Mesenchymal stem cell (in vitro differentiated cells and primary cell): ENCODE results near the gene VARS1.

Source experiments
- DNase-seq: peaks from one replicate; pipeline ENCODE4 v3.0.0-alpha.2; 2013
- H2AFZ ChIP-seq: one replicate; pipeline ENCODE4 v1.6.1; 2013; ENCODE audit warnings: low read depth, mild to moderate bottlenecking, control low read depth, inconsistent platforms, low read length, moderate library complexity
- H2AK5ac ChIP-seq: 2 replicates; pipeline ENCODE4 v1.6.1; 2013; ENCODE audit warnings: low read length, moderate library complexity, mild to moderate bottlenecking, inconsistent platforms; ENCODE audit not compliant: severe bottlenecking
- H2BK120ac ChIP-seq: one replicate; pipeline ENCODE4 v1.6.1; 2013; ENCODE audit warnings: low read depth, mild to moderate bottlenecking, inconsistent platforms, low read length, moderate library complexity
- H2BK12ac ChIP-seq, 2 experiments: one replicate each; pipeline ENCODE4 v1.6.1; 2013; ENCODE audit warnings: inconsistent platforms in 2 of 2, low read length in 2 of 2, mild to moderate bottlenecking in 2 of 2, moderate library complexity in 2 of 2, control low read depth in 1 of 2
- H2BK15ac ChIP-seq: one replicate; pipeline ENCODE4 v1.6.1; 2013; ENCODE audit warnings: mild to moderate bottlenecking, low read depth, inconsistent platforms; ENCODE audit not compliant: poor library complexity, severe bottlenecking
- H2BK5ac ChIP-seq: 2 replicates; pipeline ENCODE4 v1.6.1; 2013; ENCODE audit warnings: low read depth, mild to moderate bottlenecking, low read length, control low read depth, inconsistent platforms; ENCODE audit not compliant: poor library complexity, severe bottlenecking
- H3K14ac ChIP-seq, 2 experiments: one replicate each; pipeline ENCODE4 v1.6.1; 2013; ENCODE audit warnings: inconsistent platforms in 2 of 2, low read length in 2 of 2, control low read depth in 1 of 2, mild to moderate bottlenecking in 1 of 2, moderate library complexity in 1 of 2
- H3K18ac ChIP-seq, 2 experiments: one replicate each; pipeline ENCODE4 v1.6.1; 2013; ENCODE audit warnings: inconsistent platforms in 2 of 2, low read length in 2 of 2, control low read depth in 1 of 2, low read depth in 1 of 2, mild to moderate bottlenecking in 1 of 2
- H3K23ac ChIP-seq, 2 experiments: one replicate each; pipeline ENCODE4 v1.6.1; 2013; ENCODE audit warnings: inconsistent platforms in 2 of 2, low read length in 2 of 2, mild to moderate bottlenecking in 2 of 2, moderate library complexity in 2 of 2, control low read depth in 1 of 2
- H3K27ac ChIP-seq: 2 replicates; pipeline ENCODE4 v1.5.1; 2013; ENCODE audit warnings: mild to moderate bottlenecking, moderate library complexity, low read length, control low read depth, inconsistent platforms; ENCODE audit not compliant: poor library complexity, severe bottlenecking
- H3K27me3 ChIP-seq, 2 experiments: 2 replicates each; pipeline versions ENCODE4 v1.6.1 to v1.7.0; 2013; ENCODE audit warnings: low read length in 2 of 2, mild to moderate bottlenecking in 2 of 2, moderate library complexity in 2 of 2, control low read depth in 1 of 2, inconsistent platforms in 1 of 2; ENCODE audit not compliant: control insufficient read depth in 1 of 2, insufficient read depth in 1 of 2
- H3K36me3 ChIP-seq, 2 experiments: 2 replicates each; pipeline versions ENCODE4 v1.6.1 to v1.7.0; 2013; ENCODE audit warnings: low read length in 2 of 2, control low read depth in 1 of 2, inconsistent platforms in 1 of 2, low read depth in 1 of 2, mild to moderate bottlenecking in 1 of 2; ENCODE audit not compliant: insufficient read depth in 2 of 2, control insufficient read depth in 1 of 2
- H3K4ac ChIP-seq, 2 experiments: one replicate each; pipeline ENCODE4 v1.6.1; 2013; ENCODE audit warnings: inconsistent platforms in 2 of 2, low read length in 2 of 2, mild to moderate bottlenecking in 2 of 2, moderate library complexity in 2 of 2, control low read depth in 1 of 2, low read depth in 1 of 2
- H3K4me1 ChIP-seq: 2 replicates; pipeline ENCODE4 v1.6.1; 2013; ENCODE audit warnings: low read depth, low read length, control low read depth; ENCODE audit not compliant: control insufficient read depth, insufficient read depth
- H3K4me2 ChIP-seq: 2 replicates; pipeline ENCODE4 v1.6.1; 2013; ENCODE audit warnings: low read length, mild to moderate bottlenecking, inconsistent platforms; ENCODE audit not compliant: poor library complexity, severe bottlenecking
- H3K4me3 ChIP-seq, 2 experiments: 2 replicates each; pipeline versions ENCODE4 v1.5.1 to v1.7.0; 2013; ENCODE audit warnings: low read length in 2 of 2, mild to moderate bottlenecking in 2 of 2, control low read depth in 1 of 2, low read depth in 1 of 2; ENCODE audit not compliant: insufficient read depth in 1 of 2
- H3K79me1 ChIP-seq: replicated peaks from 2 replicates; pipeline ENCODE4 v1.6.1; 2013; ENCODE audit warnings: mild to moderate bottlenecking, control low read depth, low read length, inconsistent platforms; ENCODE audit not compliant: poor library complexity, severe bottlenecking
- H3K9ac ChIP-seq: 2 replicates; pipeline ENCODE4 v1.7.0; 2013; ENCODE audit warnings: mild to moderate bottlenecking, low read length, moderate library complexity
- H3K9me3 ChIP-seq: 2 replicates; pipeline ENCODE4 v1.7.0; 2013; ENCODE audit warnings: mild to moderate bottlenecking, low read length; ENCODE audit not compliant: control insufficient read depth
- H4K8ac ChIP-seq: one replicate; pipeline ENCODE4 v1.6.1; 2013; ENCODE audit warnings: inconsistent platforms, mild to moderate bottlenecking, low read length, moderate library complexity
- H4K91ac ChIP-seq: one replicate; pipeline ENCODE4 v1.6.1; 2013; ENCODE audit warnings: mild to moderate bottlenecking, low read length, inconsistent platforms
- WGBS: methylation state at CpG from one replicate; pipeline ENCODE4 v1.1.7; 2013; ENCODE audit warnings: mixed read lengths; 5-methylcytosine and 5-hydroxymethylcytosine counted together

The VARS1 gene

DNA sequence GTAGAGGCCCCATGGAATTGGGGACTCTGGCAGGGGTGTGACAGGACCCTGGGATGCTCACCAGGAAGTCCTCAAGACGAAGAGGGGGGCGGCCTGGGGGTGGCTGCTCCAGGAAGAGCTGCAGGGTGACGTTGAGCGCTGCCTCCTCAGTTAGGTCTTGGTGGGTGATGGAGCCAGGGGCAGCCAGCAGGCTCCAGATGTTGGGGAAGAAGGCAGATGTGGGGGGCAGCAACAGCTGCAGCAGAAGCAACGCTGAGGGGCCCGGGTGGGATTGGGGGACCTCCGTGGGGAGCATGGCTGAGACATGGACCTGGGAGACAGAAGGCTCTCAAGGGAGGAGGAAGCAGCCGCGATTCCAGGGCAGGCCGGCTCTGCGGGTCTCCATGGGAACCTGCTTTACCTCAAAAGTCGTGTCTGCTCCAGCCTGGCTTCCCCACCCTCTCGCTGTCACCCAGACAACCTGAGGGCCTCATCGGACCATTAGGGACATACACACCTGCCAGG lies 19.0 kb downstream of the VARS1 start:
- H3K4ac ChIP-seq = peak overlapping the region in 1 of 2 experiments; percentile 47
- peak overlapping the region; percentile 45 for H2BK15ac ChIP-seq

DNA sequence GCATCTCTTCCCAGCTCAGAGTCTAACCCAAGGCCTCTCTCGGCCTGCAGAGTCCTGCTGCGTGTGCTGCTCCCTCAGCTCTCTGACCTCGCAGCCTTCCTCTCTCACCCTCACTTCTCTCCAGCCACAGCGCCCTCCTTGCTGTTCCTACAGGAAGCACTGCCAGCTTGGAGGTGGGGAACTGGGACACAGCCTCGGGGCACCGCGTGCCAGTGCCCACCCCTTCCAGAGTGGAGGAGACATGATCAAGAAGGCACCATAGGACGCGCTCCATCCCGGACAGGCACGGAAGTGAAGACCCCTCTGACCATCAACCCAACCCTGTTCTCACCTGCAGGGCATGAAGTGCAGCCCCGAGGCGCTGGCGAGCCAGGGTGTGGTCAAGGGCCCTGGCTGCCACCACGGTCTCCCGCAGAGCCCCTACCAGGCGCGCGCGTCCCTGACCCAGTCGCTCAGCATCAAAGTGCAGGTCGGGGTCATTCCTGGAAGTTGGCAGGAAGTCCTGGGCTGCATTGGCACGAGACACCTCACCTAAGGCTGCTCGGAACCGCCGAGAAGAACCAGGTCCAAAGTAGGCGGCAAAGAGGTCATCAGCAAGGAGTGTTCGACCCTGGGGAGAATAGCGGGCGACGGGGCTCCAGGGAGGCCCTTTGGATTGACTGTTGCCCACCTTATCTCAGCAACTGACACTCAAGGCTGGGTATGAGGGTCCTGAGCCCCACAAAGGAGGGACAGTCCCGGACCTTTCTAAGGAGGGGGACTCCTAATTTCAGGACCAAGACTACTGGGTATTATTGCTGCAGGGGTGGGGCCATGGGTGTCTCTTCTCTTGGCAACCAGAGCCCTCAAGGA lies 19.7 kb downstream of the VARS1 start:
- Histone ChIP-seq H3K4me3 (no peak overlapping the region), H3K23ac (no peak overlapping the region), H3K79me1 (no peaks in the 10 kb centered on the region), H3K14ac (no peak overlapping the region), H2BK15ac (no peak overlapping the region), H2BK5ac (no peak overlapping the region), H2BK12ac (no peak overlapping the region), H3K4me2 (no peak overlapping the region), H3K9ac (no peak overlapping the region), H3K18ac (no peak overlapping the region), H2BK120ac (no peak overlapping the region), H3K27me3 (no peaks in the 10 kb centered on the region), H3K36me3 (peaks cover 27 to 35% of the 10 kb centered on the region in 2 experiments), H3K27ac (no peak overlapping the region), H3K4ac (no peak overlapping the region), H4K91ac (no peak overlapping the region), H3K4me1 (peaks cover 16% of the 10 kb centered on the region), H2AFZ (no peak overlapping the region), H2AK5ac (peak overlapping the region; percentile 18), H4K8ac (no peak overlapping the region), H3K9me3 (no peaks in the 10 kb centered on the region)
- no peak for DNase-seq
- 93% methylated on average over 32 of the region's 32 CpGs for WGBS

More for the DNA sequence above, 19.0 kb downstream of the VARS1 start:
- H2BK120ac ChIP-seq = peak overlapping the region; percentile 19
- H2AFZ ChIP-seq = no peak overlapping the region
- H3K79me1 ChIP-seq = no peaks in the 10 kb centered on the region
- H3K9me3 ChIP-seq = no peaks in the 10 kb centered on the region
- peaks cover 16% of the 10 kb centered on the region for H3K4me1 ChIP-seq
- DNase-seq = no peak
- no peak overlapping the region for H3K14ac ChIP-seq
- no peak overlapping the region for H3K27ac ChIP-seq
- H4K91ac ChIP-seq = peak overlapping the region; percentile 30
- peak overlapping the region in 1 of 2 experiments; percentile 21 for H2BK12ac ChIP-seq
- H3K9ac ChIP-seq = peak overlapping the region; percentile 47
- H3K4me3 ChIP-seq = peak overlapping the region in 1 of 2 experiments; percentile 18
- peak overlapping the region; percentile 35 to 48 for H3K18ac ChIP-seq
- H3K27me3 ChIP-seq = no peaks in the 10 kb centered on the region
- H3K36me3 ChIP-seq = peaks cover 33 to 42% of the 10 kb centered on the region in 2 experiments
- no peak overlapping the region for H3K23ac ChIP-seq
- H4K8ac ChIP-seq = peak overlapping the region; percentile 72
- H2AK5ac ChIP-seq = peak overlapping the region; percentile 32
- 74% methylated on average over 14 of the region's 14 CpGs for WGBS
- no peak overlapping the region for H2BK5ac ChIP-seq
- peak overlapping the region; percentile 20 for H3K4me2 ChIP-seq

DNA sequence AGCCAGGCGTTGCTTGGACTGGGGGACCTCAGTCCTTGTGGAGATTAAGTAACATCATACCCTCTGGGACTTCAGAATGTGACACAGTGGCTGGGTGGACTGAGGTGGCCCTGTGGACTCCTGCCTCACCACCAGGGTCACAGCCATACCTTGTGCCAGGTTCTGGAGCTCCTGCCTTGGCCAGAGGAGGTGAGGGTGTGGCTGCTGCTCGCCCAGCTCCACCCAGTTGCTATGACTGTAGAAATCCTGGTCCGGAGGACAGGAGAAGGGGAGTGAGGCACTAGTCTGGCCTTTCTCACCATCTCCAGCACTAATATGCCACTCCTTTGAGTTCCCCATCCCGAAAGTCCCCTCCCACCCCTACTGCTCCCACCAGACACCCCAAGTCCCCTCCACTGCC lies 20.4 kb downstream of the VARS1 start:
- Histone ChIP-seq H3K9ac (no peak overlapping the region), H3K27me3 (no peaks in the 10 kb centered on the region), H3K14ac (no peak overlapping the region), H3K9me3 (no peaks in the 10 kb centered on the region), H3K18ac (no peak overlapping the region), H3K4me1 (peaks cover 16% of the 10 kb centered on the region), H3K4me2 (no peak overlapping the region), H2BK5ac (no peak overlapping the region), H3K4ac (no peak overlapping the region), H3K79me1 (no peaks in the 10 kb centered on the region), H2BK120ac (no peak overlapping the region), H3K23ac (no peak overlapping the region), H4K91ac (no peak overlapping the region), H3K36me3 (peaks cover 20 to 28% of the 10 kb centered on the region in 2 experiments), H3K27ac (no peak overlapping the region), H2BK12ac (no peak overlapping the region), H2BK15ac (no peak overlapping the region), H4K8ac (no peak overlapping the region), H2AFZ (no peak overlapping the region), H2AK5ac (no peak overlapping the region), H3K4me3 (no peak overlapping the region)
- WGBS = 94% methylated on average over 3 of the region's 4 CpGs
- DNase-seq = no peak

DNA sequence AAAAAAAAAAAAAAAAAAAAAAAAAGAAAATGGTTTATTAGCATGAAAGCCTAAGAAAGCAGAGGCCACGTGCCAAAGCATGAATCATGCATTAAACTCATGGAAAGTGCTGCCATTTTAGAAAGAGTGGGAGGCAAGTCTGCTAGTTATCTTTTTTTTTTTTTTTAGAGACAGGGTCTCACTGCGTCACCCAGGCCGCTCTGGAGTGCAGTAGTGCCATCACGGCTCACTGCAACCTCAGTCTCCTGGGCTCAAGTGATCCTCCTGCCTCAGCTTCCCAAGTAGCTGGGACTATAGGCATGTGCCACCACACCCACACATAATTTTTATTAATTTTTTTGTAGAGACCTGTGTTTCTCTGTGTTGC lies 23.6 kb downstream of the VARS1 start:
- Histone ChIP-seq H2BK5ac (no peak overlapping the region), H3K27me3 (no peaks in the 10 kb centered on the region), H3K4ac (no peak overlapping the region), H4K8ac (no peak overlapping the region), H3K14ac (no peak overlapping the region), H3K18ac (no peak overlapping the region), H2AK5ac (no peak overlapping the region), H3K9me3 (no peaks in the 10 kb centered on the region), H2AFZ (no peak overlapping the region), H3K4me2 (no peak overlapping the region), H2BK120ac (no peak overlapping the region), H3K4me1 (peaks cover 10% of the 10 kb centered on the region), H3K27ac (no peak overlapping the region), H2BK12ac (no peak overlapping the region), H3K4me3 (no peak overlapping the region), H4K91ac (no peak overlapping the region), H3K23ac (no peak overlapping the region), H2BK15ac (peak overlapping the region; percentile 18), H3K9ac (no peak overlapping the region), H3K36me3 (no peaks in the 10 kb centered on the region), H3K79me1 (no peaks in the 10 kb centered on the region)
- 88% methylated on average over 4 of the region's 4 CpGs for WGBS
- DNase-seq = no peak
